Stimulated activated CD8-positive, alpha-beta memory T cell treated with anti-CD3 and anti-CD28 coated beads, Interleukin-4, amount 100 ng/mL, for 1 hour (primary cell): ENCODE measurements around the gene NAP1L5.

Experiments
- DNase-seq, 2 donors: peaks; one replicate each; pipeline ENCODE4 v3.0.0-alpha.2; 2020; ENCODE audit warnings: low read depth in 2 of 2, low spot score in 1 of 2

Gene NAP1L5, protein sequence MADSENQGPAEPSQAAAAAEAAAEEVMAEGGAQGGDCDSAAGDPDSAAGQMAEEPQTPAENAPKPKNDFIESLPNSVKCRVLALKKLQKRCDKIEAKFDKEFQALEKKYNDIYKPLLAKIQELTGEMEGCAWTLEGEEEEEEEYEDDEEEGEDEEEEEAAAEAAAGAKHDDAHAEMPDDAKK

DNA sequence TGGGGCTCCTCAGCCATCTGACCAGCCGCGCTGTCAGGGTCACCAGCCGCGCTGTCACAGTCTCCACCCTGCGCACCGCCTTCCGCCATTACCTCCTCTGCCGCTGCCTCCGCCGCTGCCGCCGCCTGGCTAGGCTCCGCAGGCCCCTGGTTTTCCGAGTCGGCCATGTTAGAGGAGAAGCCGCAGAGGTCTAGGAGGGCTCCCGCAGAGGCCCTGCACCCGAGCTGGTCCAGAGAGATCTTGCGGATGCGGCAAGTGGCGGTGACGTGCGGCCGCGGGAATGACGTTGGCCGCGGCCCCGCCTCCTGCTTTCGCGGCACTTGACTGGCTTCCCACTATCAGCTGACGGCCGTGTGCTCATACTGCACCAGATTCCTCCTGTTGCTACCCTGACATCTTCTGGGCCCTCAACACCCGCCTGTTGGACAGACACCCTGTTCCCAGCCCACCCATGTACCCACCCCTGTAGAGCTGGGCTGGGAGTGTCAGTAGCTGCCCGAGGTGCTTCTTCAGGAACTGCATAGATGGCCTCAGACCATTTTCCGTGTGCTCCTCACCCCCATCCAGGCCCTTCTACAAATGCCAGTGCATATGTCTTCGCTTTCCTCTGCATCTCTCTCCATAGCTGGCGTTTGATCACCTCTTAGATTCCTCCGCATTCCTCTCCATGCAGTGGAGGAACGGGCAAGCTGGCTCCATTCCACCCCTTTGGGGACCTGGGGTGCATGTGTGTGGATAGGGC, at the start of gene NAP1L5:
Gene NAP1L5 (minus strand): TSS at position 242 of the 742 bp plus-strand sequence. CDS start 75 bp downstream, at position 167.
- DNase-seq, result peak; percentile 32 to 34

DNA sequence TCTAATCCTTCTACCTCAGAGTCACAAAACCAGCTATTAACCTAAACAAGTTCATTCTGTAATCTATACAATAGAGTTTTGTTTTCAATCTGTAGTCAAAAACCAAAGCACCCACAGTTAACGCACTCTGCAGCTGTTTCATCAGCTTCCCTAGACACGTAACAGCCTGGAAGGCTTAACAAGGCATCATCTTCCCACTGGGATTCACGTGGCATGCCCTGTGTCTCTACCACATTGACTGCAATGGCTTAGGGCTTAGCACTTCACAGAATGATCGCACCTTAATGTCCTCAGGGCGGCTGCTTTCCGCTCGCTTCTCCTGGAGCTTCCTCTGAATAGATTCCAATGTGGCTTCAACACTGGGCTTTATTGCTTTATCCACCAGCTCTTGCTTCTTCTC, 49.7 kb upstream of the NAP1L5 start:
- no peak for DNase-seq

DNA sequence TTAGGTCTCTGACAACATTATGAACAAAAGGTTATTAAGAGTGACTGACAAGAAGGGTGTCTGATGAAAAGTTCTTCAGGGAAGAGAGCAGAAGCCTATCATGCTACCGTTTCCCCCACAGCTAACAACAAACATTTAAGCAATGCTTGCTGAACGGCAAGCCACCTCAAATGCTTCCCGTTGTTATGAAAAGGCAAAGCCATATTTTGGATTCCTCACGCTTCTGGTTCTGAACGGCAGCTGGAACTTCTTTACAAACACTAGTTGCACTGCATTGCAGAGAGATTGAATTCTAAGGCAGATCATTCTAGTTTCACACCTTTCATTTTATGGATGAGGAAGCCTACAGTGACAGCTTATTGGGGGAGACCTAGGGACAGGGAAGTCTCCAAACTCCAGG, 48.6 kb upstream of the NAP1L5 start:
- no peak for DNase-seq

DNA sequence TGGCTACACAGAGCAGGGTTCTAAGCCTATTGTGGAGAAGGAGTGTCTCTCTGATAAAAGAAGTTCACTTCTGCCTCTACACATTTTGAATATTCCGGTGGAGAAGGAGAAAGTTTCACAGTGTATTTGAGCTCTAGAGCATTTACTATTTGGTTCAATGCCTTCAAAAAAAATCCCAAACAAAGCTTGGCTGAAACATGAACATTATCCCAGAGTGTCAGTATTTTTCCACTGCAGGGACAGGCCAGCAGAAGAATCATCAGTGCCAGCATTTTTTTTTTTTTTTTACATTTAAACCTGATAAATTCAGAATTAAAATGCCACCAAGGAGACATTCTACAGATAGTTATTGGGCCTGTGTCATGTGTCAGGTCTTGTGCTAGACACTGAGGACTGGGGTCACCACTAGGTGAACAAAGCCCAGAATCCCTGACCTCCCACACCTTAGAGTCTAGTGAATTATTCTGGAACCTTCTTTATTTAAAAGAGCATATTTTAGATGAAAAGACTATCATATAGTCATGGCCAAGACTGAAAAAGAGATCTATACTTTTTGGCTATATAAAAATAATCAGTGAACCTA, 48.0 kb upstream of the NAP1L5 start:
- no peak for DNase-seq

DNA sequence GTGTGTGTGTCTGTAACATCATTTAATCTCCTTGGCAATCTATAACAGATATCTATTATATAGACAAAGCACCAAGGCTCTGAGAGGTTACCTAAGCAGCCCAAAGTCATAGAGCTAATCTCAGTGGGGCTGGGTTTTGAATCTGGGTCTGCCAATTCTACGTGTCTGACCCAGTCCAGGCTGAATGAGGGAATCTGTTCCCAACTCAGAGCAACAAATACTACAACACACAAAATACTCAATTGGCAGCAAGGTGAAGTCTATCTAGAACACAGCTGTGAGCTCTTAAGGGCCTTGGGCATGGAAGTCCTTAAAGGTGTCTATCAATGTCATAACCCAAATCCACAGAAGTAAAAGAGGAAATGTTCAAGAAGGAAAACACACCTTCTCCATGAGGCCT, 47.5 kb upstream of the NAP1L5 start:
- DNase-seq, result no peak

DNA sequence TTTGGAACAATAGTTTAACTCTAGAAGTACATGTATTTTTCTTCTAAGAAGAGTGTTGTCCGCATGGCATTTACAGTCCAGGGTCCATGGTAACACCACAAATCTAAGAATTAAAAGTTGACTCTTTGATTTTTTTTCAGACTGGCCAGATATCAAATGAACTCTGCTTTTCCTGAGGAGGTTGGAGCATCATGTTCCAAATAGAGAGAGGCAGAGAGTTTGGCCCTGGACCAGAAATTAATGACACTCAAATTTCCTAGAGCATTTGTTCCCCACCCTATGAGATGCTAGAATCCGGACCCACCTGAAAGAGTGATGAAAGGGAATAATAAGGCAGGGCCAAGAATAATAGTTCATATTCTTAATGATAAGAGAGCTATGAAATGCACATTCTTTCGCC, 47.0 kb upstream of the NAP1L5 start:
- DNase-seq, result no peak

DNA sequence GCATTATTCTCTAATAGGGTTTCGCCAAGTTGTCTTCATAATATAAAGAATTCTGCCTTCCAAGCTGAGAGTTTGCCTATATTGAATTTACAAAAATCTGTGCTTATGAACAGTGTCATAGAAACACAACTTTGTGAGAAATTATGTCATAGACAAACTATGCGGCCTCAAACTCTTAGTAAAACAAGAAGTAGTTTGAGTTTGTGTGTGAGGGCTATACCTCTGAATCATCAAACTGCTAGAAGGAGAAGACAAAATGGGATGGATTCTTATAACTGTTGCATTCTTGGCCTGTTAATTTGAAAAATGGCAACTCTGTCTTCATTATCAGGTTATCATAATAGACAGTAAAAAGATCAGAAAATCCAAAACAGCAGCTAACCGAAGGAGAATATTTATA, 46.1 kb upstream of the NAP1L5 start:
- DNase-seq, result no peak

DNA sequence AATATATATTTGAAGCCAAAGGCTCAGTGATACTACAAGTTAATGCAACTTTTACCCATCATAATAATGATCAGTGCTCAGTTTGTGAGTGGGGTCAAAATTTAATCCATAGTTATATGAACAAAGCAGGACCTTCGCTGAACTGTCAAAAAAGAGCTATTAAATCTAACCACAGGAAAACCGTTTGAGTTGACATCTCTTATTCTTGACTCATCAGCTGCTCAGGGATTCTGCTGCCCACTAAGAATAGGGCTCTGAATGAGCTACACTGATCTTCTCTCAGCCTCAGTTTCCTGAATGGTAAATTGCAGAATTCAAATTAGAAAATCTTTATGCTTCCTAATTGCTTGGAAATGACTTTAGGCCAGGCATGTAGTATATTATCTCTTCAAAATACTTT, 44.9 kb upstream of the NAP1L5 start:
- no peak for DNase-seq

DNA sequence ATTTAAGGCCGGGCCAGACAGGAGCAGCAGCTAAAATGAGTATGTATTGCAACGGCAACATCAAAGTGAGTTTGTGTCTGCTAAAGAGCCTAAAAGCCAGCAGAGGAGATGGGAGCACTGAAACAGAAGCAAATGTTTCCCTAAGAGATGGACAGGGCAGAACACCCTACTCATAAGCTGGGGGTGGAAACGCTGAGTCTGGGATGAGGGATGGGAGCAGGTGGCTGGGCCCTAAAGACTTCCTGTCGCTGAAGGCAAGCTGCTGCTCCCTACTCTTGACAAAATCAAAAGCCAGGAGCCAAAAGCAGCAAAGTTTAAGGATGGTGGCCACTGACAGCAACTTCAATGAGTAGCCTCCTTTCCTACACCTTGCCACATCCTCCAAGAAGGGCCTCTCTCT, 40.6 kb upstream of the NAP1L5 start:
- no peak for DNase-seq

DNA sequence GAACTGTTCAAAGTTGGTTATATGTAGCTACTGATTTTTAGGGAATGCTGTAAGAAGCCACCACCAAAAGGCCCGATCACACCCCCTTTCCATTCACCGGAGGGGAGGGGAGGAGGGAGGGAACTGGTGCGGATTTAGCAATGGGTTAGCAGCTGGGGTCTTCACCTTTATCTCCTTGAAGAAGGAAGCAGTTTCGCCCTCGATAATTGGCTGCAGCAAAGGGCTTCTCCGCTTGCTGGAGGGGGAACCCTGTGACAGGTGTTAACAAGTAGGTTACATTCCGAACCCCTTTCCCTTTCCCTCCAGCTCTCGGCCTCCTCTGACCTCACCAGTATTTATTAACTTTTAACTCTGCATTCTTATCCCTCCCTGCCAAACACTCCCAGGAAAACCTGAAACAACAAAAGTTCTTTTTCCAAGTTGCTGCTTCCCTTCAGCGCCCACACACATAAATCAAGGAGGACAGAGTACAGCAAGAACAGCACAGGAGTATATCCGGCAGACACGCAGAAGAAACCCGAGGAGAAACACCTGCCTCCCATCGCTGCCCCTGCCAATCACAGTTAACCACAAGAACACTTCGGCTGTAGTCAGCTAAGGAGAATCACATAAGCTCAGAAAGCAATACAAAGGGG, 39.8 kb upstream of the NAP1L5 start:
- DNase-seq, result no peak

DNA sequence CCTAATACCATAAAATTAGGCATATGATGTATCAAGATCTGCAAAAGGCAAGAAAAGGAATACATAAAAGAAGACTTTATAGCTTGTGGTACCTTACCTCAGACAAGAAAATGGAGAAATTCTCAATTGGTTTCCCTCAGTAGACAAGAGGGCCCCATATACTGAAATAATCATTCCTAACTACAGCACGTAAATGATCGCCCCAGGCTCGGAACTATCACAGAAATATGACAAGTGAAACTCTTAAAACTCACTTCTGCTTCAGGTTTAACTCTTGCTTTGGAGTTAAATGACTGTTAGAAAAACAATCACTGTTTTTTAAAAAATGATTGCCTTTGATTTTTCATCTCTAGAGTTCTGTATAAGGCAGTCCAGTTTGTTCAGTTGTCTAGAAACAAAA, 38.6 kb upstream of the NAP1L5 start:
- DNase-seq, result no peak

DNA sequence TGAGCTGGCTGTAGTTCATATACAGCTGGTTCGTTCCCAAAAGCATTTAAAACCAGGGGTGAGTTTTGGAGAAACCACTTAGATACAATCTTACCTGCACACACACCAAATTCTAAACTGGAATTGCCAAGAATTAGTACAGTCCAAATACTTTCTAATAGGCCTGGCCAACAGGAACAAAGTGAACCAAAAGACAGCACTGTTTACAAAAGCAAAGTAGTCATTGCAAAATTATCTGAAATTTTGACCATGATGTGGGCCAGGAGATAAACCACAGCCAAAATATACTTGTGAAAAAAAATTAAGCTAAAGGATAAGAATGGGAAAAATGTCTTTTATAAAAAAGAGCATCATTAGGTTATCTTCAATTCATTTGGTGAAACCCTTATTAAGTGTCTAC, 37.9 kb upstream of the NAP1L5 start:
- no peak for DNase-seq

DNA sequence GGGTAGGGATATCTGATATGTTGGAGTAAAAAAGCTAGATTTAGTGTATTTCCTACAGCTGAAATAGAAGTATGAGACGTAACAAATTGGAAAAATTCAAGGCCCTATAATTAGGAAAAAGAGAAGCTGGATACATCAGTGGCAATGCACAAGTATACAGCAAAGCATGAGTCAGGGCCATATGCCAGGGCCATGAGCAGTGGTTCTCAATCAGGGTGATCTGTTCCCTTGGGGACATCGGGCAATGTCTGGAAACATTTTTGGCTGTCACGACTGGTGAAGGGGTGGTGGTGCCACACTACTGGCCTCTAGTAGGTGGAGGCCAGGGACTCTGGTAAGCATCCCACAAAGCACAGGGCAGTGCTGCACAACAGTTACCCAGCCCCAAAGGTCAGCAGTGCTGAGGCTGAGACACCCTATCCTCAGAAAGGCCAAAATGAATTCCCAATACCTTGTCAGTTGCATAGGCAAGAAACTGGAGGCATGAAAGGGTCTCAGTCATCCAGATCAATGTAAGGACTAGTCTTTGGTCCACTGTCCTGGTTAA, 36.8 kb upstream of the NAP1L5 start:
- DNase-seq, result no peak

DNA sequence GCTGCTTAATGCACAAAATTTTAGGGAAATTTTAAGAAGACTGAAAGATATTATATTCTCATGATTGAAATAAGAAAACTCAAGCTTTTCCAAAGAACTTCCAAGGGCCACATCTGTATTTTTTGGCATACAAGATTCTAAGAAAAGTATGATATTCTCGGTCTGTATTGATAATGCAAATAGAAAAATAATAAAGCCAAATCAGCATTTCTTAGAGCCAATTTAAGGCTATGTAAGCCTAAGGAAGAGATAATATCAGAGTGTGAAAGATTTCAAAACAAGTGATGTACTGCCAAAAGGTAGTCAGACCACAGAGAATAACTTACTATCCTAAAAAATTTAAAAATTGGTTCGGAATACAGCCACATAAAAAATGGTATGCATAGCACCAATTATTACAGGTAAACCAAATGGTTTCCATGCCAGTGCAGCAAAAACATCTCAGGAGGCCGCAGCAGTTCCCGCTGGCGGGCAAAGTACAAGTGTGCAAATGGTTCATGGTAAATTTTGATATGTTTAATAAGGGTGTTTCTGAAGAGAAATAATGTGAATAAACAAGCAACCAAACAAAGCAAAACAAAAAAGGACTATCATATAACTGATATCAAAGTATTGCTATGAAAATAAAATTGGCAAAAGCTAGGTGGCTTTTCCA, 35.2 kb upstream of the NAP1L5 start:
- no peak for DNase-seq

DNA sequence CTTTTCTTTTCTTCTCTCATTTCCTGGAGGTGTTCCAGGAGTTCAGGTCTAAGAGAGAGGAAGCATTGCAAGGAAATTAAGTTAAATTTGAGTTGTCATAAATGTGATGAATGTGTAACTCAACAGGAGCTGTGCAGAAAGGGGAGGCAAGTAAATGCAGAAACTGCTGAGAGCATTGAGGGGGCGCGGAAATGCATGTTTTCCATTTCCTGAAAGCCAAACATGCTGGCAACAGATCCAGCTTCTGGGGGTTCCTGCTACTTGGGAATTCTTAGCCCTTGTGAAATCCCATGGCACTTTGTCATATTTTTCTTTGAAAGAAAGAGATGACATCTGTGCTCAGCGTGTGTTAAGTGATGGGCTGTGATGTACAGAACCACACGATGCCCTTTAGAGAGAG, 33.8 kb upstream of the NAP1L5 start:
- no peak for DNase-seq

DNA sequence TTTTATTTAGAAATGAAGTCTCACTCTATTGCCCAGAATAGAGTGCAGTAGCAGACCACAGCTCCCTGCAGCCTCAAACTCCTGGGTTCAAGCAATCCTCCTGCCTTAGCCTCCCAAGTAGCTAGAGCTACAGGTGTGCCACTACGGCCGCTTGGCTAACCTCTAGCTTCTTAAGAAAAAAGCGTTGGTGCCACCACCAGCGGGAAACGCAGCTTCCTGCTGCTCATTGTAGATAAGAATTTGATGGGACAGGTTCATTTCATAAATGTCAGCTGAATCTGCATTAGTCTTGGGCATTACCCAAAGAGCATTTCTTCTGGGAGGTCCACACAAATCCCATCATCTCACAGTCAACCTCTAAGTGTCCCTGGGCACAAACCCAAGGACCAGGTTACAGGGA, 33.2 kb upstream of the NAP1L5 start:
- DNase-seq, result no peak

DNA sequence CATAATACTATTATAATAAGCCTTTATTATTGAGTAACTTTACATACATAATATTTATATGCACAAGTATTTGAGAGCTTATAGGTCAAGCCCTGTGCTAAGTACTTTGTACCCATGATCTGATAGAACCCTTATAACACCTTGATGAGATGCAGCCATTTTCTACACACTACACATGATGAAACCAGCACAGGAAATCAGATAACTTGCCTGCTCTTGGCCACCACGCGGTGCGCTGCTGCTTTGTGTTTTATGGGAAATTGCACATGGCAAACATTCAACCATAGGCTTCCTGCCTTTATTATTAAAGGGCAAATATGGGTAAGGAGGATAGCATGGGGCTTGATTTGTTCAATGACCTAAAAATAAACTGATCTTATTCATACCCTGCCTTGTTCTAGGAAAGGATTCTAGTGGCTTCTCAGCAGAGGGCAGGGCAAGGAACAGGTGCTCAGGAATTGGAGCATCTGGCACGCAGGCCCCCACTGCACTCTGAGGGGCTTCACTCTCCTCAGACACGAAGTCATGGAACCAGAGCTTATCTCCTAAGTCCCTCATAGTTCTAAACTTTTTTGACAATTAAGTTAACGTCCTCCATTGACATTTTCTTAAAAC, 31.6 kb upstream of the NAP1L5 start:
- DNase-seq, result no peak

DNA sequence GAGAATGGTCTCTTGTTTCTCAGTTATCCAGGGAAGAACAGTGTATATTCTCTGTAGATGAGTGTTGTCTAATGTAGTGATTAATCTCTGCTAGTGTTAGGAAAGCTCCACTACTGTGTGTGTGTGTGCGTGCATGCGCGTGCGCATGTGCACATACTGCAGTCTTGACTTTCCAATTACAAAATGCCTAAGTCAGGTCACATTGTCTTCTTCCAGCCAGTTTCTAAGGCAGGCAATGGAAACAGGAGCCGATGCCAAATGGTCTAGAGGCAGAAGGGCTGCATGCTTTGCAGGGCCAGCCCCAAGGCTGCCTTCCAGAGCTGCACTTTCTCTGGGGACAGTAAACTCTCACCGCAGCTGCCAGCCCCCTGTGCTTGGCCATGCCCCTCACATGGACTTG, 30.5 kb upstream of the NAP1L5 start:
- DNase-seq, result no peak

DNA sequence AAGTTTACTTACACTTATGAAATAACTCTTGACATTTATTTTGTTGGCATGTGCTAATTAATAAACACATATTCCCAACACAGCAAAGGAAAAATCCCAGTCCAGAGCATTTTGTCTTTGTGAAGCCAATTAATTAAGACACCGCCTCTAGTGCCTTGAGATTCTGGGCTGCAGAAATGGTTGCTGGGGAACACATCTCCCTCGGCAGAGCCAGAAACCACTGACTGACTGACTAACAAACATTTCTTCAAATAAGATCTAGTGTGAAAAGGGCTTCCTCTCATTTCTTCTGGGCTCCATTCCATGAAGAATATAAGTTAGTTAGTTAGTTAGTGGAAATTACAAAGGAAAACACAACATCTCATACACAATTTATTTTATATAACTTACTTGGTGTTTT, 28.4 kb upstream of the NAP1L5 start:
- DNase-seq, result no peak

DNA sequence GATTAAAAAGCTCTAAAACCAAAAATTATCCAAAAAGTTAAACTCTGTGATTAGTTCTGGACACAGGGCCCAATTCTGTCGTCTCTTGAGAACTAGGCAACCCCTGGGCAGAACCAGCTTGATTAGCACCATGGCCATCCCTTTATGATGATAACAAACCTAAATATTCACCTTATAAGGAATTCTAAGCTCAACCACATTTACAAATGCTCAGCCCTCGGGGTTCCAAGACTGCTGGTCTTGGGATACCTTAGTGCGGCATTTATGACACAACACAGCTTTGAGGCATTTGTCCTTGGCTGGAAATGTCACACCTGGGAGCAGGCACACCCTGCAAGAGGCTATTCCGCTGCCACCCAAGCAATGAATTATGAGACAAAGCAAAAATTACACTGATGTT, 27.5 kb upstream of the NAP1L5 start:
- no peak for DNase-seq

DNA sequence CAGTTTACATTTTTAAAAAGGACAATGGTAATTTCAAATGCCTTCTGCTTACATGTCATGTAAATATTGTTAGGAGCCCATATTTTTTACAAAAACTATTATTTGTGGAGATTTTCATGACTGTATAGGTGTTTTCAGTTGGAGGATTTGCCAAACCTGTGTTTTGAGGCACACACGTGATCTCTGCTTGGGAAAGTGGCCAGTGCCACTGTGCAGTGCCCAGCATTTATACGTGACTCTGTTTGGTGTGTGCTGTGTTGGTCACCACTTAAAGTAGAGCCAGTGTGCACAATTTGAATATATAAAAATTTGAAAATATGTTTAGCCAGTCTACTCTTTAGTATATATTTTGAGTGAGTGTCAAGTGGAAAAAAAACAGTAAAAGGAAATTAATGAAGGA, 26.8 kb upstream of the NAP1L5 start:
- no peak for DNase-seq
